ENCODE measurements around the gene SURF6. TPM values are rescaled to one million over a fixed set of nuclear protein-coding genes. Genes with fewer than 3 reads are reported as not detected.
"Not testable (repeated sequence)": the region's sequence is repeated elsewhere in the genome, so short reads cannot be mapped to it uniquely, and the experiment has no call there.

SURF6 gene
- total RNA-seq, 2 experiments from 2014 or later = 20.1 to 21.4 TPM

GRCh38 chr9:133339641-133340040, 3.7 kb upstream of the SURF6 start:
- Mint-ChIP-seq H3K36me3 (ENCODE audit: low read depth) (peaks cover 67% of the 10 kb centered on the region), H3K4me3 (no peak overlapping the region), H3K4me1 (ENCODE audit: low read depth) (peaks cover 59% of the 10 kb centered on the region), H3K9me3 (ENCODE audit: insufficient read depth) (no peaks in the 10 kb centered on the region), H3K27me3 (ENCODE audit: low read depth) (no peaks in the 10 kb centered on the region), H3K27ac (peak overlapping the region; percentile 90)
- DNase-seq (no peak), ATAC-seq (no peak)
- POLR2A ChIA-PET = interaction anchor here (1.1 to 2.0 kb wide), 5 partner anchors 10 to 32 kb away, joined by 3 to 16 read pairs (median 6); partner anchors contain the start of genes MED22, RPL7A, SURF1 and SURF2
- CTCF ChIA-PET = interaction anchor here (0.9 to 2.3 kb wide), 9 partner anchors 9 to 318 kb away, joined by 3 to 9 read pairs (median 4); partner anchors contain the start of genes MED22, RPL7A, SURF1 and SURF2

GRCh38 chr9:133334888-133335287, 1.1 kb downstream of the SURF6 start:
- Mint-ChIP-seq H3K27ac (peak overlapping the region; percentile 96), H3K4me1 (ENCODE audit: low read depth) (peaks cover 50% of the 10 kb centered on the region), H3K4me3 (peak overlapping the region; percentile 97), H3K36me3 (ENCODE audit: low read depth) (peaks cover 72% of the 10 kb centered on the region)
- H3K9me3 Mint-ChIP-seq (ENCODE audit: insufficient read depth); DNase-seq; H3K27me3 Mint-ChIP-seq (ENCODE audit: low read depth); ATAC-seq: not testable (repeated sequence)
- CTCF ChIA-PET = interaction anchor here (0.6 to 2.4 kb wide), 7 partner anchors 21 to 148 kb away, joined by 3 to 13 read pairs (median 4); partner anchors contain the start of genes SURF1 and SURF2
- POLR2A ChIA-PET = interaction anchor here (0.9 to 3.8 kb wide), 3 partner anchors 14 to 39 kb away, joined by 5 to 21 read pairs (median 7); partner anchors contain the start of genes MED22 and RPL7A

- POLR2A ChIA-PET = interaction anchor here (0.9 to 3.8 kb wide), 3 partner anchors 14 to 40 kb away, joined by 5 to 21 read pairs (median 7); partner anchors contain the start of genes MED22 and RPL7A
- peaks cover 42% of the 10 kb centered on the region for H3K4me1 Mint-ChIP-seq (ENCODE audit: low read depth)
- H3K27ac Mint-ChIP-seq = peak overlapping the region; percentile 32
- ATAC-seq = no peak
- CTCF ChIA-PET = interaction anchor here (0.9 to 2.4 kb wide), 6 partner anchors 22 to 148 kb away, joined by 3 to 13 read pairs (median 6); partner anchors contain the start of genes SURF1 and SURF2
- no peaks in the 10 kb centered on the region for H3K27me3 Mint-ChIP-seq (ENCODE audit: low read depth)
- DNase-seq = no peak
- H3K36me3 Mint-ChIP-seq (ENCODE audit: low read depth) = peaks cover 67% of the 10 kb centered on the region
- peak overlapping the region; percentile 97 for H3K4me3 Mint-ChIP-seq
- H3K9me3 Mint-ChIP-seq (ENCODE audit: insufficient read depth) = no peaks in the 10 kb centered on the region
These were observed 1.8 kb downstream of the SURF6 start for GRCh38 chr9:133334161-133334560.

GRCh38 chr9:133333566-133333965, 2.4 kb downstream of the SURF6 start:
- ChIA-PET CTCF (interaction anchor here (1.2 to 2.4 kb wide), 2 partner anchors 29 to 37 kb away, joined by 3 to 12 read pairs; no protein-coding TSS in a partner anchor), POLR2A (interaction anchor here (0.8 to 3.8 kb wide), 2 partner anchors 15 to 37 kb away, joined by 3 to 21 read pairs; partner anchors contain the start of genes MED22 and RPL7A)
- no peak for DNase-seq
- no peak for ATAC-seq
- Mint-ChIP-seq H3K36me3 (ENCODE audit: low read depth) (peaks cover 65% of the 10 kb centered on the region), H3K9me3 (ENCODE audit: insufficient read depth) (no peaks in the 10 kb centered on the region), H3K4me3 (no peak overlapping the region), H3K27ac (peak overlapping the region; percentile 32), H3K4me1 (ENCODE audit: low read depth) (peaks cover 37% of the 10 kb centered on the region), H3K27me3 (ENCODE audit: low read depth) (no peaks in the 10 kb centered on the region)

- H3K27me3 Mint-ChIP-seq (ENCODE audit: low read depth) = no peaks in the 10 kb centered on the region
- ATAC-seq = no peak
- H3K4me3 Mint-ChIP-seq = no peak overlapping the region
- H3K27ac Mint-ChIP-seq = no peak overlapping the region
- no peak for DNase-seq
- H3K4me1 Mint-ChIP-seq (ENCODE audit: low read depth) = peaks cover 37% of the 10 kb centered on the region
- CTCF ChIA-PET = no interaction called here
- no peaks in the 10 kb centered on the region for H3K9me3 Mint-ChIP-seq (ENCODE audit: insufficient read depth)
- peaks cover 63% of the 10 kb centered on the region for H3K36me3 Mint-ChIP-seq (ENCODE audit: low read depth)
- POLR2A ChIA-PET = interaction anchor here (0.8 to 3.8 kb wide), 2 partner anchors 15 to 38 kb away, joined by 3 to 21 read pairs; partner anchors contain the start of genes MED22 and RPL7A
These were observed 3.0 kb downstream of the SURF6 start for GRCh38 chr9:133333011-133333410.

- no peaks in the 10 kb centered on the region for H3K9me3 Mint-ChIP-seq (ENCODE audit: insufficient read depth)
- H3K27me3 Mint-ChIP-seq (ENCODE audit: low read depth) = no peaks in the 10 kb centered on the region
- ATAC-seq (no peak), DNase-seq (no peak)
- ChIA-PET POLR2A (interaction anchor here (0.8 to 3.8 kb wide), 2 partner anchors 16 to 38 kb away, joined by 3 to 21 read pairs; partner anchors contain the start of genes MED22 and RPL7A), CTCF (interaction anchor here (4.5 kb wide), 1 partner anchor 145 kb away, joined by 35 read pairs; no protein-coding TSS in a partner anchor)
- peaks cover 59% of the 10 kb centered on the region for H3K36me3 Mint-ChIP-seq (ENCODE audit: low read depth)
- H3K27ac Mint-ChIP-seq = no peak overlapping the region
- no peak overlapping the region for H3K4me3 Mint-ChIP-seq
- peaks cover 37% of the 10 kb centered on the region for H3K4me1 Mint-ChIP-seq (ENCODE audit: low read depth)
These were observed 3.6 kb downstream of the SURF6 start for GRCh38 chr9:133332381-133332730.

GRCh38 chr9:133331641-133332380, 4.2 kb downstream of the SURF6 start:
- no peak for DNase-seq
- no peak for ATAC-seq
- Mint-ChIP-seq H3K4me1 (ENCODE audit: low read depth) (peaks cover 34% of the 10 kb centered on the region), H3K36me3 (ENCODE audit: low read depth) (peaks cover 59% of the 10 kb centered on the region), H3K27ac (no peak overlapping the region), H3K4me3 (no peak overlapping the region), H3K27me3 (ENCODE audit: low read depth) (no peaks in the 10 kb centered on the region), H3K9me3 (ENCODE audit: insufficient read depth) (no peaks in the 10 kb centered on the region)
- ChIA-PET POLR2A (interaction anchor here (0.8 kb wide), 1 partner anchor 39 kb away, joined by 3 read pairs; no protein-coding TSS in a partner anchor), CTCF (interaction anchor here (4.5 kb wide), 1 partner anchor 145 kb away, joined by 35 read pairs; no protein-coding TSS in a partner anchor)

GRCh38 chr9:133331221-133331620, 4.8 kb downstream of the SURF6 start:
- Mint-ChIP-seq H3K36me3 (ENCODE audit: low read depth) (peaks cover 56% of the 10 kb centered on the region), H3K4me3 (no peak overlapping the region), H3K9me3 (ENCODE audit: insufficient read depth) (no peaks in the 10 kb centered on the region), H3K27ac (no peak overlapping the region), H3K27me3 (ENCODE audit: low read depth) (no peaks in the 10 kb centered on the region), H3K4me1 (ENCODE audit: low read depth) (peaks cover 28% of the 10 kb centered on the region)
- ATAC-seq (no peak), DNase-seq (no peak)
- POLR2A ChIA-PET = interaction anchor here (1.2 kb wide), 1 partner anchor 148 kb away, joined by 5 read pairs; the partner anchor contains the start of gene SLC2A6
- CTCF ChIA-PET = interaction anchor here (1.0 to 4.5 kb wide), 4 partner anchors 8 to 314 kb away, joined by 3 to 35 read pairs (median 8); no protein-coding TSS in a partner anchor

GRCh38 chr9:133329306-133330156, 6.5 kb downstream of the SURF6 start:
- H3K36me3 Mint-ChIP-seq (ENCODE audit: low read depth) = peaks cover 41% of the 10 kb centered on the region
- not testable (repeated sequence) for DNase-seq; H3K9me3 Mint-ChIP-seq (ENCODE audit: insufficient read depth); H3K27me3 Mint-ChIP-seq (ENCODE audit: low read depth); ATAC-seq; H3K27ac Mint-ChIP-seq; H3K4me3 Mint-ChIP-seq
- POLR2A ChIA-PET = interaction anchor here (1.4 kb wide), 1 partner anchor 19 kb away, joined by 4 read pairs; no protein-coding TSS in a partner anchor
- peaks cover 13% of the 10 kb centered on the region for H3K4me1 Mint-ChIP-seq (ENCODE audit: low read depth)
- CTCF ChIA-PET = interaction anchor here (0.7 to 4.5 kb wide), 11 partner anchors 10 to 307 kb away, joined by 3 to 35 read pairs (median 7); partner anchors contain the start of gene STKLD1

- CTCF ChIA-PET = interaction anchor here (4.5 kb wide), 1 partner anchor 141 kb away, joined by 35 read pairs; no protein-coding TSS in a partner anchor
- POLR2A ChIA-PET = no interaction called here
- Mint-ChIP-seq H3K27me3 (ENCODE audit: low read depth) (no peaks in the 10 kb centered on the region), H3K4me1 (ENCODE audit: low read depth) (peaks cover 5% of the 10 kb centered on the region), H3K36me3 (ENCODE audit: low read depth) (peaks cover 28% of the 10 kb centered on the region), H3K27ac (no peak overlapping the region), H3K9me3 (ENCODE audit: insufficient read depth) (no peaks in the 10 kb centered on the region), H3K4me3 (no peak overlapping the region)
- DNase-seq (no peak), ATAC-seq (no peak)
These were observed 8.0 kb downstream of the SURF6 start for GRCh38 chr9:133327834-133328484.

All from activated CD8-positive, alpha-beta T cell treated with anti-CD3 and anti-CD28 coated beads, Interleukin-2, amount 10 ng/mL, durations not matched to agents 7 days and 5 days (primary cell).